Measurements from ENCODE around the gene LYRM7. TPM values are rescaled to one million over a fixed set of nuclear protein-coding genes. Genes with fewer than 3 reads are reported as not detected.

The LYRM7 gene
- total RNA-seq, 2 donors from 2014 or later: 8.8 to 9.0 TPM

DNA sequence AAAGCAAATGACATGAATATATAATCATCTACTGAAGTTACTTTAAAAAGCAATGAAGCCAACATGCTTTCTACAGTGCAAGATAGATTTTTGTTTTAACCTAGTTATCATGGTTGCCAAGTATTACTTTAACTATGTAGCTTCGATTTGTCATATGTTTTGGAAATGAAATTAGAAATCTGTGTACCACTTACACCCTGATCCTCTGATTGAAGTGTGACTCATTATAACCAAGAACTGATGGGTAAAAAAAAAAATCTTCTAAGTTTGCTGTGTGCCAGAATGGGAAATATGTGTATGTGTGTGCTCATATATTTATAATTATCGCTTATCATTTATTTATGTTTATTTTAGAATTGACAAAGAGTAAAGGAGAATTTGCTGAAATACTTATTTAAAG is 84.0 kb downstream of the LYRM7 start:
- Mint-ChIP-seq H3K4me3 (no peak overlapping the region), H3K27me3 (ENCODE audit: insufficient read depth) (no peaks in the 10 kb centered on the region), H3K36me3 (ENCODE audit: low read depth) (no peaks in the 10 kb centered on the region), H3K4me1 (no peaks in the 10 kb centered on the region), H3K27ac (no peak overlapping the region), H3K9me3 (no peaks in the 10 kb centered on the region)
- Histone ChIP-seq H3K27me3 (ENCODE audit: control insufficient read depth, insufficient read depth, low read length, poor library complexity, severe bottlenecking) (no peaks in the 10 kb centered on the region), H3K4me3 (ENCODE audit: low read length) (no peak overlapping the region), H3K9me3 (ENCODE audit: control insufficient read depth, low read length) (no peaks in the 10 kb centered on the region), H3K27ac (ENCODE audit: low read depth, low read length) (no peak overlapping the region), H3K9ac (ENCODE audit: extremely low read depth, low read length, poor library complexity, severe bottlenecking) (no peak overlapping the region), H3K4me1 (ENCODE audit: control insufficient read depth, insufficient read depth, low read length) (no peaks in the 10 kb centered on the region), H3K36me3 (ENCODE audit: control insufficient read depth, insufficient read depth, low read length) (no peaks in the 10 kb centered on the region)
- no peak for DNase-seq
- 85% methylated on average over 2 of the region's 2 CpGs; no CpG with 5 or more reads in 1 of the 2 experiments for WGBS, 2 experiments (ENCODE audit: insufficient coverage in 1 of 2, insufficient read length in 1 of 2)
- TF ChIP-seq, protein P1, sequence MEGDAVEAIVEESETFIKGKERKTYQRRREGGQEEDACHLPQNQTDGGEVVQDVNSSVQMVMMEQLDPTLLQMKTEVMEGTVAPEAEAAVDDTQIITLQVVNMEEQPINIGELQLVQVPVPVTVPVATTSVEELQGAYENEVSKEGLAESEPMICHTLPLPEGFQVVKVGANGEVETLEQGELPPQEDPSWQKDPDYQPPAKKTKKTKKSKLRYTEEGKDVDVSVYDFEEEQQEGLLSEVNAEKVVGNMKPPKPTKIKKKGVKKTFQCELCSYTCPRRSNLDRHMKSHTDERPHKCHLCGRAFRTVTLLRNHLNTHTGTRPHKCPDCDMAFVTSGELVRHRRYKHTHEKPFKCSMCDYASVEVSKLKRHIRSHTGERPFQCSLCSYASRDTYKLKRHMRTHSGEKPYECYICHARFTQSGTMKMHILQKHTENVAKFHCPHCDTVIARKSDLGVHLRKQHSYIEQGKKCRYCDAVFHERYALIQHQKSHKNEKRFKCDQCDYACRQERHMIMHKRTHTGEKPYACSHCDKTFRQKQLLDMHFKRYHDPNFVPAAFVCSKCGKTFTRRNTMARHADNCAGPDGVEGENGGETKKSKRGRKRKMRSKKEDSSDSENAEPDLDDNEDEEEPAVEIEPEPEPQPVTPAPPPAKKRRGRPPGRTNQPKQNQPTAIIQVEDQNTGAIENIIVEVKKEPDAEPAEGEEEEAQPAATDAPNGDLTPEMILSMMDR (conservative IDR thresholded peaks at IDR 0.05): no peak

Other genes with a start within 250 kb of the LYRM7 start
- gene HINT1, start 5.7 kb upstream of the LYRM7 start, total RNA-seq: 100 to 1,000 TPM; 174 to 239 TPM
- gene CDC42SE2, start 93.1 kb downstream of the LYRM7 start, total RNA-seq: 10 to 100 TPM; 28.6 to 36.4 TPM